OCI-LY1 (cell line): ENCODE data around the gene TYSND1.

Experiments used
- CTCF ChIP-seq: fragments of 200-600 bp; sonication (generic), shearing (Covaris generic); IDR thresholded peaks from 2 replicates; pipeline ENCODE4 v1.5.1; 2017; ENCODE audit warnings: mild to moderate bottlenecking, antibody characterized with exemption, low read length, moderate library complexity, mixed read lengths
- EZH2 ChIP-seq: fragments of 200-600 bp; sonication (generic), shearing (Covaris generic); IDR thresholded peaks from 2 replicates; pipeline ENCODE4 v1.8.0; 2017; ENCODE audit warnings: borderline replicate concordance, mixed run types, mild to moderate bottlenecking, antibody characterized with exemption, low read length, moderate library complexity, mixed read lengths

DNA sequence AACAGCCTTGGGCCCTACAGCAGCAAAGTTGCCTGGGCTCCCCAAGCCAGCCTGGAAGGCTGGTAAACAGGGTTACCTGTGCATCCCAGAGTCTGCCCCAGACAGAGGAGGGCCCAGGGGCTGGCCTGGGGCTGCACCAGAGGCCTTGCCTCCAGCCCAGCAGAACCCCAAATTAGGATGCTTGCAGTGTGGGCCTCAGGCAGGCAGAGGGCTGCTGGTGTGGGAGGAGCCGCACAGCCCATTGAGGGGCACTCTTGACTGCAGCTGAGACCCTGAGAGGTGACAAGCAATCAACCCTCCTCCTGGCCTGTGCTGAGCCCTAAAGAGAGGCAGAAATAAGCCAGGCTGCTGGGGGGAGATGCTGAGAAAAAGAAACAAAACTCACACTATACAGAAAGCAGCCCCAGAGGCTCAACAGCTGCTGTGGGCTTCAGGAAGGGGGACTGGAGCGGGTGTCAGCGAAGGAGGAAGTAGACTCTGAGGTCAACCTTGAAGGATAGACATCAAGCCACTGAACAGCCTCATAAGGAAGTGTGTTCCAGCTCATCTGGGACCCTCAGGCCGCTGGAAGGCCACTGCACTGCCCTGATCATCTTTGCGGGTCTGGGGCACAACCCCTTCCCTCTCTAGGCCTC is 20.5 kb downstream of the TYSND1 start:
- TF ChIP-seq EZH2 (no peak), CTCF (no peak)
